Measurements from ENCODE around the gene LMX1A. TPM values are rescaled to one million over a fixed set of nuclear protein-coding genes. Genes with fewer than 3 reads are reported as not detected.

LMX1A gene
- polyA plus RNA-seq, 1 donor from 2014 or later, result 0.47 TPM

GRCh38 chr1:165342168-165342567 lies 14.3 kb downstream of the LMX1A start:
- Histone ChIP-seq H3K79me2 (replicated peaks; ENCODE audit: insufficient read depth, low read length) (no peaks in the 10 kb centered on the region), H3F3A (ENCODE audit: insufficient read depth, low read length, poor library complexity, severe bottlenecking) (no peaks in the 10 kb centered on the region), H3K4me3 (ENCODE audit: low read length) (no peak overlapping the region), H3K9me2 (ENCODE audit: insufficient read depth, low read length) (no peaks in the 10 kb centered on the region), H3K9ac (ENCODE audit: low read length) (no peak overlapping the region), H3K4me2 (ENCODE audit: low read length) (no peak overlapping the region), H3K27ac (ENCODE audit: low read length) (no peak overlapping the region), H3K36me3 (ENCODE audit: insufficient read depth, low read length) (no peaks in the 10 kb centered on the region), H4K20me1 (ENCODE audit: insufficient read depth) (no peaks in the 10 kb centered on the region), H3K9me3 (ENCODE audit: low read length) (no peaks in the 10 kb centered on the region), H2AFZ (ENCODE audit: low read depth, low read length) (no peak overlapping the region), H3K27me3 (ENCODE audit: insufficient read depth, low read depth, low read length) (peaks cover 7% of the 10 kb centered on the region)
- TF ChIP-seq TAF1 (IDR thresholded peaks at IDR 0.05; ENCODE audit: low read depth), result no peak
- TF ChIP-seq EZH2 (IDR thresholded peaks at IDR 0.05; ENCODE audit: borderline replicate concordance, insufficient read depth, low read length, poor library complexity, severe bottlenecking), result no peak
- TF ChIP-seq POLR2AphosphoS5 (IDR thresholded peaks at IDR 0.05), result no peak
- TF ChIP-seq CTCF (IDR thresholded peaks at IDR 0.05; ENCODE audit: poor library complexity, severe bottlenecking), result no peak
- no peak for TF ChIP-seq EP300 (conservative IDR thresholded peaks at IDR 0.05; ENCODE audit: poor library complexity, severe bottlenecking)
- no peak for TF ChIP-seq REST (IDR thresholded peaks at IDR 0.05; ENCODE audit: borderline replicate concordance)
- no peak for TF ChIP-seq SMC3 (conservative IDR thresholded peaks at IDR 0.05; ENCODE audit: poor library complexity)
- no peak for TF ChIP-seq MXI1 (conservative IDR thresholded peaks at IDR 0.05; ENCODE audit: poor library complexity, severe bottlenecking)
- no peak for TF ChIP-seq RAD21 (conservative IDR thresholded peaks at IDR 0.05)

GRCh38 chr1:165339164-165339563 lies 17.4 kb downstream of the LMX1A start:
- H3K9me3 ChIP-seq (ENCODE audit: low read length), result no peaks in the 10 kb centered on the region
- no peak overlapping the region for H2AFZ ChIP-seq (ENCODE audit: low read depth, low read length)
- no peak overlapping the region for H3K27ac ChIP-seq (ENCODE audit: low read length)
- H3K9me2 ChIP-seq (ENCODE audit: insufficient read depth, low read length), result no peaks in the 10 kb centered on the region
- H3K79me2 ChIP-seq (replicated peaks; ENCODE audit: insufficient read depth, low read length), result no peaks in the 10 kb centered on the region
- H3F3A ChIP-seq (ENCODE audit: insufficient read depth, low read length, poor library complexity, severe bottlenecking), result no peaks in the 10 kb centered on the region
- H3K9ac ChIP-seq (ENCODE audit: low read length), result no peak overlapping the region
- no peak overlapping the region for H3K4me2 ChIP-seq (ENCODE audit: low read length)
- no peaks in the 10 kb centered on the region for H3K36me3 ChIP-seq (ENCODE audit: insufficient read depth, low read length)
- no peak overlapping the region for H3K4me3 ChIP-seq (ENCODE audit: low read length)
- no peaks in the 10 kb centered on the region for H4K20me1 ChIP-seq (ENCODE audit: insufficient read depth)
- H3K27me3 ChIP-seq (ENCODE audit: insufficient read depth, low read depth, low read length), result no peaks in the 10 kb centered on the region
- TF ChIP-seq MXI1 (conservative IDR thresholded peaks at IDR 0.05; ENCODE audit: poor library complexity, severe bottlenecking) (no peak), EP300 (conservative IDR thresholded peaks at IDR 0.05; ENCODE audit: poor library complexity, severe bottlenecking) (no peak)

- Histone ChIP-seq H3K27ac (ENCODE audit: low read length) (no peak overlapping the region), H3K4me3 (ENCODE audit: low read length) (no peak overlapping the region), H3F3A (ENCODE audit: insufficient read depth, low read length, poor library complexity, severe bottlenecking) (no peaks in the 10 kb centered on the region), H3K27me3 (ENCODE audit: insufficient read depth, low read depth, low read length) (no peaks in the 10 kb centered on the region), H3K9ac (ENCODE audit: low read length) (no peak overlapping the region), H2AFZ (ENCODE audit: low read depth, low read length) (no peak overlapping the region), H3K9me3 (ENCODE audit: low read length) (no peaks in the 10 kb centered on the region), H3K79me2 (replicated peaks; ENCODE audit: insufficient read depth, low read length) (no peaks in the 10 kb centered on the region), H3K36me3 (ENCODE audit: insufficient read depth, low read length) (no peaks in the 10 kb centered on the region), H4K20me1 (ENCODE audit: insufficient read depth) (no peaks in the 10 kb centered on the region), H3K9me2 (ENCODE audit: insufficient read depth, low read length) (no peaks in the 10 kb centered on the region), H3K4me2 (ENCODE audit: low read length) (no peak overlapping the region)
- TF ChIP-seq TAF1 (IDR thresholded peaks at IDR 0.05; ENCODE audit: low read depth), result no peak
Measured at GRCh38 chr1:165330483-165330882, 26.0 kb downstream of the LMX1A start.

Data from neural cell (in vitro differentiated cells).